ENCODE results near the gene KCNK18.

Gene KCNK18

DNA sequence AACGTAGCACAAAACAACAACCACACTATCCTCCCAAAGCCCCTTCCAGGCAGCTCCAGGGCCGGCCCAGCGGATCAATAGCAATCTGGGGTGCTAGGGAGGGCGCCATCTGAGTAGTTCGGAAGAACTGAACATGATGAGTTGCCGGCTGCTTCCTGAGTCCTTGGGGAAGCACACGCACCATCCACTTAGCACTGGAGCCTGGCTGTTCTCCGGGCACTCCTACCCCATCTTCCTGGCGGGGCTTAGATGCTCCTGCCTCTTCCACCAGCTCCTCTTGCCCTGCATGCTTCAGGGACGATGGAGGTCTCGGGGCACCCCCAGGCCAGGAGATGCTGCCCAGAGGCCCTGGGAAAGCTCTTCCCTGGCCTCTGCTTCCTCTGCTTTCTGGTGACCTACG, at the start of gene KCNK18:
KCNK18 (plus strand) TSS at position 301 of the 400 bp plus-strand sequence; CDS start at position 301, 0 bp downstream.
- DNase-seq (ENCODE audit: low read depth in 2 of 2): no peak

DNA sequence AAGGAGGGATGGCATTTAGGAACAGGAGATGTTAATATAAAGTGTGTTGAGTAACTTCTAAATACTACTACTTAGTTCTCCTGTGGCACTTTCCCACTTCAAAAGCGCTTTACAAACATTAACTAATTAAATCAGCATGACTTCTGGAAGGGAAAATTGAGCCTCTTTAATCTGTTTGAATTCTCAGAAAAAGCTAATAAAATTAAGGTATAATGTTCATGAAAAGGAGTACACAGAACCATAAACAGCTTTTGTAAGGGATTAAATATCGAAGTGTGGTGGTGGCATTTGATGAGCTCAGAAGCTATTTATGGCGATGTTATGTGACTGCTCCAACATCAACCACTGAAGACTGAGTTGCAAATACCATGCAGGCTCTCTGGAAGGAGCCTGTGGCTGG, 49.0 kb upstream of the KCNK18 start:
- no peak for DNase-seq (ENCODE audit: low read depth in 2 of 2)

DNA sequence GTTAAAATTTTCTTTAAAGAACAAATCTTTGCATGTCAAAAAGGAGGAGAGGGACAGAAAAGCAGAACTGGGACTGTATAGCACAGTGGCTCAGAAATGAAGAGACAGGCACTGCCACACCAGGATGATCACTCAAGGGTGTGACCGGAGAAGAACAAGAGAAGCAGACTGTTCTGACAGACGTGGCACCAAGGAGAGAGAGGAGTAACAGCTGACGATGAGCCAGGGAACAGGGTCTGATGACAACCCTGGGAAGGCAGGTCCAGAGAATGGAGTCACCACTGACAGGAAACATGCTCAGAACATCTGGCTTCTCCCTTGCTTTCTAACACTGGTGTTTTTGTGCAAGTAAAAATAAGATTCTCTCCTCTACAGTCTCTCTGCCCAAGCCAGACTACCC, 44.6 kb upstream of the KCNK18 start:
- DNase-seq (ENCODE audit: low read depth in 2 of 2): no peak

DNA sequence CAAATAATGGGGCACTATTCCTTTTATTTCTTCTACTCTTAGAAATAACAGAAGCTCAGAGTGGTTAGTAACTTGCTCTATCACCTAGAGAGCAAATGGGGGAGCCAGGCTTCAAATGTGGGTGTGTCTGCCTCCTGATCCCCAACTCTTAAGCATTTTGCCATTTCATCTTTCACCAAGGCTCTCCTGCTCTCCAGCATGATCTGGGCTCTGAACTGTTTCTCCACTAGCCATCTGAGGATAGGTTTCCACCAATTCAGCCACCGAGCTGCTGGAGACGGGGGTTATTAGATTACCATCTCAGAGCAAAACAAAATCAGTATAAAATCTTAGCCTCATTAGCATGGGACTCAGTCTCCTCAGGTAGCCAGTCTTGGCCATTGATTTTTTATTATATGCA, 39.0 kb upstream of the KCNK18 start:
- DNase-seq (ENCODE audit: low read depth in 2 of 2): no peak

DNA sequence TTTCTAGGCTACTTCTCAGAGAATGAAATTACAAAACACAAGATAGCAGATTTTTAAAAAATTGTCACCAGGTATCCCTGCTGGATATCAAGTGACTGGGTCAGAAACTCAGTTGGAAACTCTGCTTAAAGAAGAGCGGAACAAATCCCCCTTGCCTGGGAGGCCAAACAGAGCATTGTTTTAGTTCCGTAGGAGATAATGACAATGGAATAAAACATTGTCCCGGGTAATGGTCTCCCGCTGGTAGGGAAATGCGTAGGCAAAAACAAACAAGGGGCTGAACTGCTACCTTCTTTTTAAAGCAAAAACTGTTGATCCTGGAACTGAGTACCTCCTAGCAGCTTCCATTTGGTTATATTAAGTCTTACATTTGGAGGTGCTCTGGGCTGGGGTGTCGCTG, 37.9 kb upstream of the KCNK18 start:
- DNase-seq (ENCODE audit: low read depth in 2 of 2): no peak

DNA sequence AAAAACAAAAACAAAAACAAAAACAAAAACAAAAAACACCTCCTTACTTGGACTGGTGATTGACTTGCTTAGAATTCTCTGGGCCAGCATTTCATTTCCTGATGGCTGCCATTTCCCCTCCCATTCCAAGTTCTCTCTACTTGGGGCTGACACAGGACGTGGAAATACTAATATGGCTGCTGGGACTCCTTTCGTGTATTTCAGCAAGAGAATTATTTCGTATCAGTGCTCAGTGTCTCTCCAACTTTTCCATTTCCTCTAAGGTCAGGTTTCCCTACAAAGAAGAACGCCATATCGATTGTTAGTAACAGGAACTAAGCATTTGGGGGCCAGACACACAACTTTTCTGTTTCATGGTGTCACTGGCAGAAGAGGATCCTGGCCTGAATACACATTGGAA, 36.7 kb upstream of the KCNK18 start:
- DNase-seq (ENCODE audit: low read depth in 2 of 2): no peak

DNA sequence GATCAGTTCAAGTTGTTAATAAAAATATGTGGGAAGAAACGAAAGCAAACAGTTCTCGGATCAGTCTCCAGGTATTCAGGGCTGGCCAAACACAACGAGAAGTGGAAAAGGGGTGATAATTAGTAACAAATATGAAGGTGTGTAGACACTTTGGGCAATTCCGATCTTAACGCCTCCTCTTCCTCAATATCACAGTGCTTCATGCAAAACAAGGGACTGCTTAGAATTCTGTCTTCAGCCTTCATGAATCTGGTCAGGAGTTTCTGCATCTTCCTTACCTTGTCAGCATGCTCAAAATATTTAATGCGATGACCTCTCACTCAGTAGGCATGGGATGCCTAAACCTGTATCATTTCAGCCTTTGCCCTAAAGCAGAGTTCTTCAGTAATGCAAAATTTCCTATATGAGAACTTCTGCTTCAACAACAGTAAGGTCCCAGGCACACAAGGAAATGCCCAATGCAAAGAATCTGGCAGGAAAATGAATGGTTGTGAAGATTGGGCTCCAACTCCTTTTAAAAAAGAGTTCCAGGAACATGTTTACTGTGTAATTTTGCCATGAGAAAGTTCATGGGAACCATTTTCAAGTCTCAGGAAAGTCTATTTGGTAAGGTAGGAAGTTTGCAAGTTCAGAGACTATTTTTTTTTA, 35.8 kb upstream of the KCNK18 start:
- DNase-seq (ENCODE audit: low read depth in 2 of 2): no peak

DNA sequence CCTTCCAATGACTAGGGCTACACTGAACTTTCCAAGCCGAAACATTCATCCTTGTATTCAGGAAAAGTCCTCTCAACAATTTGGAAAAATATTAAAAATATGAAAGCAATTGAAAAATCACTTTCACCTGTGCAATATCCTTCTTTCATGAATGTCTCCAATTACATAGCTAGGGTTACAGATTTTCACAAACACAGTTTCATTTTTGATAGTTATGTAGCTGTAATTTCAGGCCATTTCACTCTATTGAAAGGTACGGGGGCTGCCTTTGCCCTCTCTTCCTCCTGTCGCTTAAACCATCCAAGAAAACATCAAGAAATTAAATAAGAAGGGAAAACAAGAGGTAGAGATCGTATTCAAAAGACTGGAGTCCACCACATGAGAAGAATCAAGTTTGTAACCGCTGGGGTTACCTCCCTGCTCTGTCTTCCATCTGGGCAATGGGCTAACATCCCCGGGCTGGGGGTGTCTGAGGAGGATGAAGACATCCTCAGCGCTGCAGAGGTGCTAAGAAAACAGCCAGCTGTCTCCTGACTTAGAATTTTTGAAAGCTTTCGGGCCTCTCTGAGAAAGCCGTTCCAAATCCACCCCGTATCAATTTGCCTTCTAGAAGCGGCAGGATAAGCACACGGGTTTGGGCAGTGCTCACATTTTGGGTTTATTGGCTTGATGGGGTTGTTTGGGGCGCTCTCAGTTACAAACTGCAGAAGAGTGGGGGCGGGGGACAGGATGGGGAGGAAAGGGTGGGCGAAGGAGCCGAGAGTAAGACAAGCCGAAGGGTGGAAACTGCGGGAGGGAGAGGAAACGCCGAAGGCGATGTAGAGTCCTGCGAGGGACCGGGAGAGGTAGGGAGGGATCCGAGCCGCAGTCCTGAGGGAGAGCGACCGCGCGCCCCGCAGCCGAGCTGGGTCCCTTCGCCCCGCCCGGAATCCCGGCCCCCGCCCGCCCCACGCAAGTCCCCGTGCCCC, 34.9 kb upstream of the KCNK18 start:
- DNase-seq (ENCODE audit: low read depth in 2 of 2): no peak

DNA sequence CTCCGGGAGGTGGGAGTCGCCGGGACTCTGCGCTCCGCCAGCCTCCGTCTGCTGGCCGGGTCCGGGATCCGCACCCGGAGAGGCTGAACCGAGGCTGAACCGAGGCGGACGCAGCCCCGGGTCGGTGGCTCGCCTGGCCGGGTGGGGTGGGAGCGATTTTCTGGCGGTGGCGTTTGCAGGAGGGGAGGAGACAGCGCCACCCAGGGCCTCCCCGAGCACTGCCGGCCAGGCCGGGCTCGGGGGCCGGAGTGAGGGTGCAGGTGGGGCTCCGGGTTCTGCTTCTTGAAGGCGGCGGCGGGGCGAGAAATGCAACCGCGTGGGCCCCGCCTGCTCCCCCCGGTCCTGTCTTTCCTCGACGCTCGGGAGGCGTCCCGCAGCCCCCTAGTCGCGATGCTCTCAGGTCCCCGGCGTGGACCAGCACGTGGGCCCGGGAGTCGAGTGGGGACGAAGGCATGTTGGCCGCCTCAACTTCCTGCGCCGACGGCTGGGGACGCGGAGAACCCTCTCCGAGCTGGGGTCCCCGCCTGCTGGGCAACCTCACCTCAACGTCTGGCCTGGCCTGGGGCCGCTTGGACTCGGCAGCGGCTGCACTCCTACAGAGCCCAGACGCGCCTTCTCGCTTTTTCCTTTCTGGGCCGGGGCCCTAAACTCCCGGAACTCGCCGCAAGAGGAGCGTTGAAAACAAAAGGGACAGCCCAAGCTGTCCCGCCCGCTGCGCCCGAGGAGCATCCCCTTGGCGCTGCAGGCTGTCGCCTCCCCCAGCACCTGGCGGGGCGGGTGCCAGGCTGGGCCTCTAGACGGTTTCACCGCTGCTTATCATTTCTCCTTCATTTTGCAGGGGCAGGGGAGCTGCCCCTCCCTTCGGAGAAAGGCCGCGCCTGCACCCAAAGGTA, 34.0 kb upstream of the KCNK18 start:
- no peak for DNase-seq (ENCODE audit: low read depth in 2 of 2)

DNA sequence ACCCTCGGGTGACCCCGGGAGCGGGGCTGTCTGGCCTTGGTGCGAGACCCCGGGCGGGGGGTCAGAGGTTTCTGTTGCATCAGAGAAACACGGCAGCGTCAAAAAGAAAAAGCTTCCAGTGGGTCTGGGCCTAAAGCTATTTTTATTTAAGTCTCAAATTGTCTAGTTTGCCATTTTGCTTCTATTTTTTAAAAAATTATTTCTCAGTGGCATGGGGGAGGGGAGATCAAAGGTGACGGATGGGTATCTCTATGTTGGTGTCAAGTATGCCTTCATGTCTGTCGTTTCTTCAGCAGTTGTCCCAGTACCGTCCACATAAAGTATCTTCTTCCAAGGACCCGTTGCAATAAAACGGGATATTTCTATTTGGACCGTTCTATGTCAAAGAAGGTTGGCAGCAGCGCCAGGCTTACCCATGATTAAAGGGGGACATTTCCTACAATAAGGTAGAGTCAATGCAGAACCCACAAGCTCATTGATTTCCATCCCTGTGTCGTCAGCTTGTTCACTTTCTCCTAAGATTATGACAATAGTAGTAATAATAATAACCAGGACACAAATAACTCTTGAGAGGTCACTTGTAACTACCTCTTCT, 33.2 kb upstream of the KCNK18 start:
- no peak for DNase-seq (ENCODE audit: low read depth in 2 of 2)

DNA sequence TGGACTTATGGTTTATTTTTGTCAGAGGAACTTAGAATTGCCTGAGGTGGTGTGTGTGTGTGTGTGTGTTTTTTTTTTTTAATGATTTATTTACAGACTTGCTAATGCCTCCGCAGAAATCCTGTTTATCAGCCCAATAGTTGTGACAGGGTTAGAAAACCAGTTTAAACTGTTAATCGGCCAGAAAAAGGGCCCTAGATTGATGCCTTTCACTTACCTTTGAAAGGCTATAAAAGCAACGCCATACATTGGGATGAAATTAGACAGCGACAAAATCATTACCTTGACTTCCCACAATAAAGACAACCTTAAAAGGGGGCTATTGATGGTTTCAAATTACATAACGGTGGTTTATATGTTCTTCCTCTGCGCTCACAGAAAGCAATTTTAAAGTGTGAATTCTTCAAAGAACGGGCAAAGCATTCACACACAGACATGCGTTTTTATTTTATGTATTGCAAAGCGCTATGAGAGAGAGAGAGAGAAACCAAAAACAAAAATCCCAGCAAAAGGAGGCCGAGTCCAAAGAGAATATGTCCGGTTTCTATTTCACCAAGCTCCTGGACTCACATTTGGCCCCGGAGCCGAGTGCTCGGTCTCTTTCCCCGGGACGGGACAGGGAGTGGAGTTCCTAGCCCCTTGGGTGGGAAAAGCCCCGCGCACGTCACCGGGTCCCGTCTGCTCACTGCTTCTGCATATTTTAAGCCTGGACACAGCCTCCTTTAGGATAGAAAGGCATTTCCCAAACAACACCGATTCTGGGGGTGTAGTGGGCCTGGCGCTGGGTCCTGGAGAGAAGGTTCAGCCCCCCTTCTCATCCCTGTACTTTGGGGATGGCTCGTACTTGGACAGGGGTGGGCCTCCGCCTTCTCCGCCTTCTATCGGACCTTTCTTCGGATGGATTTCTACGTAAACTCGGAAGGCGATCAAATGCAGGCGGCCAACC, 32.4 kb upstream of the KCNK18 start:
- DNase-seq (ENCODE audit: low read depth in 2 of 2): no peak

DNA sequence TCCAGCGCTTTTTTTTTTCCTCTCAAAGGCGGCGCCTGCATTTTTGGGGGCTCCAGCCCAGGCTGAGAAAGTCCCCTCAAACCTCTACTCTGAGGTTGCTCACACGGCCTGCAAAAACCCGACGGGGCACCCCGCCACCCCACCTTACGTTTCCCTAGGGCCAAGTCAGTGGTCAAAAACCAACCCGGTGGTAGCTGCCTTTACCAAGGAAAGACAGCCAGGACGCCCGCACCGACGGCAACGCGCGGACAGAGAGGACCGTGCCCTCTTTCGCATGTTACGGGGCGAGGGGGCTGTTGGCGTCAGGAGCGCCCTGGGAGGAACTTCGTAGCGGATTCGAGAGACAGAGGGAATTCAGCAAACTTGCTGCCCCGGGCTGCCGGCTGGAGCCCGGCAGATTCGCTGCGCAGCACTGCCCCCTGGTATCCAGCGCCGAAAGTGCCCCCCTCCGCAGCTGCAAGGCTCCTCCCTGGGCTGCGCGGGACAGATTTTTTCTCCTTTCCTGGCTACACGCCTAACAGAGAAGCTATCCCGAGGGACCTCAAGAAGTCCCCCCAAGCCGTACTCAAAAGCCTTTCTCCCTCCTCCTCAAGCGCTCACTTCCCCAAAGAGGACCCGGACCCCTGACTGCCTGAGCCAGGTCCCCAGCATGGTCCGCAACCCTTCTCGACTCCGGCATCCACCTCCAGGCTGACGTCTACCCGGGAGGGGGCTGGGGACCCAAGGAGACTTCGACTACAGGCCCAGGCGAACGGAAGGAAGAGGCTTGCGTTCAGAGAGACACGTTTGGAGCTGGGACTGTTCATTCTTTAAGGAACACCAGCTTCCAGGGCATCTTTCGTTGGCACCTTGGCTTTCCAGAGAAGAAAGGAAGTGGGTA, 31.5 kb upstream of the KCNK18 start:
- peak in 1 of 2 donors; percentile 9 for DNase-seq (ENCODE audit: low read depth in 2 of 2)

DNA sequence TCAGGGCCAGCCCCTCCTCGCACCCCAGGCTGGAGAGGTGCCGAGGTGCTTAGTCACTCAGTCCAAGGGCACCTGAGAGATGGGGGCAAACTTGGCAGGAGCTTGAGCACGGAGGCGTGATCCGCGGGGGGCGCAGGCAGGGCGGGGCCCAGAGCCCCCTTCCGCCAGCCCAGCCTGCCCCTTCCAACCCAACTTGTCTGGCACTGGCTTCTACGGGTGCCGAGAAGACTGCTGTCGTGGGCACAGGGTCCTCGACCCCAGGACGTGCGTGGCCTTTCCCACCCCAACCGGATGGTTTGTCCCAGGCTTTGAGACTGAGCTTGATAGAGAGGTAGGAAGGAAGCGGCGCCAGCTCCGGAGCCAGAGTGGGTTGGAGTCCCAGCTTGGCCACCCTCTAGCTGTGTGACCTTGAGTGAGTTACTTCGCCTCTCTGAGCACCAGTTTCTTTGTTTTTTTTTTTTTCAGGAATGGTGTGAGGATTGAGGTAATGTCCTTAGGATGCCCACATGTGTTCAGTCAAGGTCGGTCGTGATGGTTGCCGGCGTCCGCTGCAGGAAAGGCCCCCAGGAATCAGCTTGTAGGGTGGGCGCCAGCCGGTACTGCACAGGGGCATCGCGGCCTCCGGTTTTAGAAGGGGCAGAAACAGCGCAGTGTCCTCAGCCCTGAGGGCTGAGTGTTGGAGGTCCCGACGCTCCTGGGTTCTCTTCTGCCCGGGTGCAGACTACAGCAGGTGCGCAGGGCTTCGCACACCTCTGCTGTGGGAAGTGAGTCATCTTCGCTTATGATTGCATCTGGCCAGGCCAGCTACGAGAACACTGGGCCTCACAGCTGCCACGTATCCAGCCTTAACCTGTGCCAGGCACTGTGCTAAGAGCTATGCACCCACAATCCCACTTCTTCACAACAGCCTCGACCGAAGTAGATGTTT, 30.6 kb upstream of the KCNK18 start:
- DNase-seq (ENCODE audit: low read depth in 2 of 2): no peak

DNA sequence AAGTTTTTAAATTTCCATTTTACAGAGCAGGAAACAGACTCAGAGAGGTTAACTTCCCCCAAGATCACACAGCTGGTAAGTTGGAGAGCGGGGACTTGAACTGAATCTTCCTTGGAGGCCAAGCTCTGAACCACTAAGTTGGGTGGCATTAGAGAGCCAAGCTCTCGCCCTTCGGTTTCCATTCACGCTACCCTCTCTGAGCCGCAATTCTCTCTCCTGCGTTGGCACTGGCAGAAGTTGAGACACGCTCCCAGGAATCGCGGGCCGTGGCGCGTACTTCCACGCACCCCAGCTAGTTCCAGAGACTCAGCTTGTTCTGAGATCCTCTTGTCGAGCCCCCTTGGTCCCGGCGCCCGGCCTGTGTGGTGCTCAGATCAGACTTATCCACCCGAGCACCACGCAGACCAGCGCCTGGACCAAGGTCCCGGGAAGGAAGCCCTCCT, 29.9 kb upstream of the KCNK18 start:
- DNase-seq (ENCODE audit: low read depth in 2 of 2): no peak

DNA sequence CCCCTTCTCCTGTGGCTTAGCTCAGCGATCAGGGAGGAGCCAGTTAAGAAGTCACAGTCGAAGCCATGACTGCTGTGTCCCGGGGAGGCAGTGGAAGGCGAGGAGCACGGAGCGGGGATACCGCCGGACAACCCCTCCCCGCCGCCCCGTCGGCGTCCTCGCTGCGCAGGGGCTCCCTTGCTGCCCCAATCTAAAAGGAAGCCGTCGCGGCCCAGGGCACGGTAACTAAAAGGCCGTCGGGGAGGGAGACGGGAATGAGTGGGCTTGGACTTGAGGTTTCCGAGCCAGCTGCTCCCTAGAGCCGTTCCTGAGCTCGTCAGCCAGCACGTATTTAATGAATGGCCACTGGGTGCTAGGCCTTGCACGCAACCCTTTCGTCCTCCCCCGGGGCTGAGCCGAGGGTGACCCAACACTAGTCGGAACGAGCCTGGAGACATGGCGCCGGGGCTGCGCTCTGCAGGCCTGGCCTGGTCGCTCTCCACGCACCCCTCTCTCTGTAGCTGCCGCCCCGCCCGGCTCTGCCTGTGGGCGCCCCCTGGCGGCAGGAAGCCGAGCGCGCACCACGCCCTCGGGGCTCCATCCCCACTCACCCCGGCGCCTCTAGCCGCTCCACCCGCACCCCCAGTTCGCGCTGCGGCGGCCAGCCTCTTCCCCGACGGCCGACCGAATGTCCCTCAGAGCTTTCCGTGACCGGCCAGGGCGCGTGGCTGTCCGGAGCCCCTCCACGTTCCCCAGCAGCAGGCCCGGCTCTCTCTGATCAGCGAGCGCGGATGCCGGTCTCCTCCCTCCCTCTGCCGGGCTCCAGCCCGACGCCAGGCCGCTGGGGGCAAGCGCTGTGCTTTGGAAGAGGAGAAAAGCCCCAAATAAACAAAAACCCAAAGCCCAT, 29.3 kb upstream of the KCNK18 start:
- DNase-seq (ENCODE audit: low read depth in 2 of 2): peak; percentile 45 to 70

DNA sequence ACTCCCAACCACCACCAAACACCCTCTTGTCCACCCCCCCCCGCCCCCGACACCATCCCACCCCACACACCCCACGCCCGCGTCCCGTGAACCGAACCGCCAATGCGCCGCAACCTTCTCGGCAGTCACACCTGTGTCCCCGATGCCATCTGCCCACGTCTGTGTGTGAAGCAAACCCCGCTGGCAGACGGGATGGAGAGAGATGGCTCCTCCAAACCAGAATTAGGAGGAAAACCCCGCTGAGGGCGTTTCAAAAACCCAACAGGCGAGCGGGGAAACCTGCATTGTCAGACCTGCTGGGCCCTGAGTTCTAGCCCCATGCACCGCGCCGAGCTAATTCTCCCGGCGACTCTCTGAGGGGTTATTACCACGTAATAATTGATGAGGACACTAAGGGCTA, 28.6 kb upstream of the KCNK18 start:
- no peak for DNase-seq (ENCODE audit: low read depth in 2 of 2)

DNA sequence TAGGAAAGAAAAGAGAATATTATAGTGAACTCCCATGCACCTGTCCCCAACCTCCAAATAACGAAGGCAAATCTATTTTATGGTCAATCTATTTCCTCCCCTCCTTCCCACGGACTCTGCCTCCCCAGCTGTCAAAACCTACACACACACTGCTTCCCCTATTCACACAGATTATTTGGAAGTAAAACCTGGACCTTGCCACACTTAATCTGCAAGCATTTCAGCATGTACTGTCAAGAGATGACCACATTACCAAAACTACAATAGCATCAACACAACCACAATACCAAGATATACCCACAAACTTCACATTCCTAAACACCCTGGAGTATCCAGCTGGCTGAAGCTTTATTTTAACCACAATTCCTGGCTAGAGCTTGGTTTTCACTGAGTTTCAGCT, 27.8 kb upstream of the KCNK18 start:
- no peak for DNase-seq (ENCODE audit: low read depth in 2 of 2)
